SK-N-SH (cell line): Measurements from ENCODE around the gene MESP1. TPM values are rescaled to one million over a fixed set of nuclear protein-coding genes. Genes with fewer than 3 reads are reported as not detected.

Experiments used
- CTCF ChIA-PET: fragments of 300-600, 350-600 bp; formaldehyde crosslinking; extraction: SDS; loops from one replicate; lab custom pipeline; 2021; lab: Yijun Ruan, JAX
- POLR2A ChIA-PET: fragments of 350-600 bp; sonication (Branson Sonifier 250); formaldehyde crosslinking; extraction: SDS; loops from one replicate; lab custom pipeline; 2020; ENCODE audit warnings: antibody characterized with exemption, inconsistent platforms; lab: Yijun Ruan, JAX
- DNase-seq: peaks from one replicate; pipeline ENCODE4 v3.0.0; 2012
- H2AFZ ChIP-seq: fragments of 200-600 bp; sonication (generic); 2 replicates; pipeline ENCODE4 v1.8.1; 2016; ENCODE audit warnings: antibody characterized with exemption, mild to moderate bottlenecking, low read depth
- H3F3A ChIP-seq: fragments of 200-600 bp; sonication (generic); replicated peaks from 2 replicates; pipeline ENCODE3; 2016; ENCODE audit warnings: antibody characterized with exemption, mild to moderate bottlenecking; ENCODE audit not compliant: insufficient read depth
- H3K27ac ChIP-seq, 2 experiments: fragments of 200-500 bp in 1 of 2; fragments of 200-600 bp in 1 of 2; sonication (Bioruptor generic) in 1 of 2; sonication (generic), shearing (Covaris generic) in 1 of 2; 2 replicates each; pipeline versions ENCODE4 v1.5.1 to v1.6.1; 2014 to 2016; ENCODE audit warnings: low read depth in 2 of 2, inconsistent platforms in 1 of 2, low read length in 1 of 2, mild to moderate bottlenecking in 1 of 2, mixed read lengths in 1 of 2
- H3K27me3 ChIP-seq: fragments of 200-600 bp; sonication (generic), shearing (Covaris generic); 2 replicates; pipeline ENCODE4 v1.6.1; 2016; ENCODE audit warnings: mixed run types; ENCODE audit not compliant: insufficient read depth
- H3K36me3 ChIP-seq, 2 experiments: fragments of 200-500 bp in 1 of 2; fragments of 200-600 bp in 1 of 2; sonication (Bioruptor generic) in 1 of 2; sonication (generic) in 1 of 2; replicated peaks in 1 of 2; 2 replicates each; pipeline versions ENCODE3 to v1.5.1; 2014 to 2016; ENCODE audit warnings: low read length in 1 of 2, mild to moderate bottlenecking in 1 of 2; ENCODE audit not compliant: insufficient read depth in 2 of 2, control insufficient read depth in 1 of 2
- H3K4me1 ChIP-seq, 2 experiments: fragments of 200-500 bp in 1 of 2; fragments of 200-600 bp in 1 of 2; sonication (Bioruptor generic) in 1 of 2; sonication (generic), shearing (Covaris generic) in 1 of 2; 2 replicates each; pipeline versions ENCODE4 v1.5.1 to v1.6.1; 2014 to 2016; ENCODE audit warnings: low read depth in 1 of 2, low read length in 1 of 2, mixed run types in 1 of 2; ENCODE audit not compliant: insufficient read depth in 2 of 2, control insufficient read depth in 1 of 2
- H3K4me2 ChIP-seq: fragments of 200-600 bp; sonication (generic), shearing (Covaris generic); 2 replicates; pipeline ENCODE4 v1.6.1; 2017; ENCODE audit warnings: mixed run types
- H3K4me3 ChIP-seq, 2 experiments: fragments of 200-500 bp in 1 of 2; fragments of 200-600 bp in 1 of 2; sonication (Bioruptor generic) in 1 of 2; sonication (generic), shearing (Covaris generic) in 1 of 2; 2 replicates each; pipeline versions ENCODE4 v1.5.1 to v1.8.1; 2014 to 2016; ENCODE audit warnings: low read depth in 2 of 2, inconsistent platforms in 1 of 2, low read length in 1 of 2, mild to moderate bottlenecking in 1 of 2, mixed read lengths in 1 of 2, moderate library complexity in 1 of 2
- H3K79me2 ChIP-seq: fragments of 200-600 bp; sonication (generic); 2 replicates; pipeline ENCODE4 v1.8.1; 2017; ENCODE audit warnings: mild to moderate bottlenecking; ENCODE audit not compliant: insufficient read depth
- H3K9ac ChIP-seq: fragments of 200-600 bp; sonication (generic); 2 replicates; pipeline ENCODE4 v1.6.1; 2017; ENCODE audit warnings: mixed run types
- H3K9me2 ChIP-seq: fragments of 200-600 bp; sonication (generic); 2 replicates; pipeline ENCODE4 v1.6.1; 2017; ENCODE audit warnings: mixed run types
- H3K9me3 ChIP-seq: fragments of 200-600 bp; sonication (generic); 2 replicates; pipeline ENCODE4 v1.6.1; 2017; ENCODE audit warnings: mixed run types, mild to moderate bottlenecking, moderate library complexity
- H4K20me1 ChIP-seq: fragments of 200-600 bp; sonication (generic); 2 replicates; pipeline ENCODE4 v1.6.1; 2017; ENCODE audit warnings: mild to moderate bottlenecking, mixed run types; ENCODE audit not compliant: insufficient read depth
- CHD2 ChIP-seq: fragments of 150-350 bp; IDR thresholded peaks from 2 replicates; pipeline ENCODE4 v1.6.1; 2018; ENCODE audit warnings: low read length; ENCODE audit not compliant: partially characterized antibody
- CTCF ChIP-seq: fragments of 200-600 bp; sonication (generic); IDR thresholded peaks from 2 replicates; pipeline ENCODE4 v1.6.1; 2017; ENCODE audit warnings: antibody characterized with exemption, mild to moderate bottlenecking, moderate library complexity
- EP300 ChIP-seq, 2 experiments: IDR thresholded peaks; 2 replicates each; pipeline versions ENCODE4 v1.4.0 to v1.6.1; 2012; ENCODE audit warnings: borderline replicate concordance in 1 of 2, low read depth in 1 of 2, low read length in 1 of 2
- GATA2 ChIP-seq: sonication (generic); formaldehyde crosslinking; IDR thresholded peaks from 2 replicates; pipeline ENCODE4 v1.5.0; 2020; ENCODE audit warnings: mild to moderate bottlenecking, missing genetic modification reagents
- MEF2A ChIP-seq: IDR thresholded peaks from 2 replicates; pipeline ENCODE4 v1.4.0; 2012; ENCODE audit warnings: low read depth, borderline replicate concordance
- MXI1 ChIP-seq: IDR thresholded peaks from 2 replicates; pipeline ENCODE4 v1.6.1; 2012; ENCODE audit warnings: mild to moderate bottlenecking, low read depth, low read length, improper control_type of control experiment
- NRF1 ChIP-seq: IDR thresholded peaks from 2 replicates; pipeline ENCODE4 v1.6.1; 2012; ENCODE audit warnings: low read depth, mild to moderate bottlenecking, low read length
- RAD21 ChIP-seq: IDR thresholded peaks from 2 replicates; pipeline ENCODE4 v1.6.1; 2012; ENCODE audit warnings: mild to moderate bottlenecking, low read length
- RCOR1 ChIP-seq: fragments of 150-350 bp; IDR thresholded peaks from 2 replicates; pipeline ENCODE4 v1.6.1; 2017; ENCODE audit warnings: antibody characterized with exemption, low read length
- REST ChIP-seq: IDR thresholded peaks from 2 replicates; pipeline ENCODE4 v1.6.1; 2012; ENCODE audit warnings: mild to moderate bottlenecking, low read depth, low read length, moderate library complexity
- SMC3 ChIP-seq: IDR thresholded peaks from 2 replicates; pipeline ENCODE4 v1.6.1; 2012; ENCODE audit warnings: low read depth, low read length, improper control_type of control experiment
- TCF12 ChIP-seq: IDR thresholded peaks from 2 replicates; pipeline ENCODE4 v1.4.0; 2012
- USF2 ChIP-seq: fragments of 150-350 bp; IDR thresholded peaks from 2 replicates; pipeline ENCODE4 v1.6.1; 2017; ENCODE audit warnings: antibody characterized with exemption, low read length, low read depth, borderline replicate concordance
- ZBTB33 ChIP-seq: IDR thresholded peaks from 2 replicates; pipeline ENCODE4 v1.4.0; 2012; ENCODE audit warnings: low read depth, borderline replicate concordance
- WGBS: methylation state at CpG from one replicate; pipeline ENCODE4 v1.1.6; 2017; ENCODE audit warnings: low lambda C conversion rate; 5-methylcytosine and 5-hydroxymethylcytosine counted together
- polyA plus RNA-seq, 3 experiments: library from polyadenylated mRNA; depleted of rRNA; stranded (reverse); fragments of >200 nt; gene quantifications; 2 replicates each; pipeline ENCODE4 v1.2.3, GENCODE V29; 2012

MESP1 gene
- polyA plus RNA-seq, 1 of the 3 experiments (the other 2 are of a cell fraction), result 0.74 TPM

GRCh38 chr15:89760303-89761008, 9.4 kb upstream of the MESP1 start:
- H3K4me3 ChIP-seq, result peak overlapping the region in 1 of 2 experiments; percentile 35; a peak in 1 of 4 replicates
- H3K79me2 ChIP-seq, result no peaks in the 10 kb centered on the region
- H3K27ac ChIP-seq, result peak overlapping the region in 1 of 2 experiments; percentile 39; a peak in 1 of 4 replicates
- TF ChIP-seq MEF2A (no peak), CTCF (peak; percentile 95), SMC3 (peak; percentile 87), EP300 (IDR thresholded peaks at IDR 0.05; ENCODE audit: borderline replicate concordance in 1 of 2, low read depth in 1 of 2, low read length in 1 of 2) (peak in 1 of 2 experiments; percentile 46; a peak in 1 of 4 replicates), REST (peak; percentile 91), NRF1 (no peak), ZBTB33 (no peak), MXI1 (peak; percentile 38; the same call in 1 of the 2 replicates), RAD21 (peak; percentile 90), TCF12 (peak; percentile 68), GATA2 (CRISPR knock-in tag) (peak; percentile 81), USF2 (no peak), CHD2 (peak; percentile 60), RCOR1 (peak; percentile 34; the same call in 1 of the 2 replicates)
- no peaks in the 10 kb centered on the region for H3F3A ChIP-seq
- peaks cover 4 to 20% of the 10 kb centered on the region in 2 experiments; a peak in 1 of 4 replicates for H3K4me1 ChIP-seq
- ChIA-PET POLR2A (interaction anchor here (1.0 to 1.7 kb wide), 2 partner anchors 9 to 115 kb away, joined by 4 to 6 read pairs; no protein-coding TSS in a partner anchor), CTCF (interaction anchor here (0.5 to 6.9 kb wide), 61 partner anchors 9 to 617 kb away, joined by 3 to 153 read pairs (median 5); partner anchors contain the start of genes ANPEP, MESP1 and MESP2)
- H3K36me3 ChIP-seq, result no peaks in the 10 kb centered on the region
- no peaks in the 10 kb centered on the region for H3K9me3 ChIP-seq
- DNase-seq, result peak; percentile 90
- H3K9ac ChIP-seq, result no peak overlapping the region
- no peaks in the 10 kb centered on the region for H4K20me1 ChIP-seq
- no peaks in the 10 kb centered on the region for H3K9me2 ChIP-seq
- peak overlapping the region; percentile 80; the same call in 1 of the 2 replicates for H2AFZ ChIP-seq
- 29% methylated on average over 12 of the region's 16 CpGs for WGBS
- peak overlapping the region; percentile 19; the same call in 1 of the 2 replicates for H3K4me2 ChIP-seq
- H3K27me3 ChIP-seq, result no peaks in the 10 kb centered on the region
